Upper lobe of right lung (tissue), 1 donor: Measurements from ENCODE around the gene TCIRG1. TPM values are rescaled to one million over a fixed set of nuclear protein-coding genes. Genes with fewer than 3 reads are reported as not detected.

Experiments used
- ATAC-seq: fragments of 200-7000 bp; cut with Tn5 transposase; one replicate; pipeline ENCODE4 v1.9.1; 2020; ENCODE audit warnings: mild to moderate bottlenecking, moderate library complexity
- DNase-seq: peaks from one replicate; pipeline ENCODE4 v3.0.0-alpha.2; 2020
- H3K27ac ChIP-seq: fragments of 200-600 bp; one replicate; pipeline ENCODE4 v1.8.0; 2022
- H3K27me3 ChIP-seq: fragments of 200-600 bp; one replicate; pipeline ENCODE4 v1.8.0; 2022; ENCODE audit warnings: mild to moderate bottlenecking
- H3K36me3 ChIP-seq: fragments of 200-600 bp; one replicate; pipeline ENCODE4 v1.8.0; 2022
- H3K4me1 ChIP-seq: fragments of 200-600 bp; one replicate; pipeline ENCODE4 v1.8.0; 2022
- H3K4me3 ChIP-seq: fragments of 200-600 bp; one replicate; pipeline ENCODE4 v1.8.0; 2022; ENCODE audit warnings: mild to moderate bottlenecking
- H3K9me3 ChIP-seq: fragments of 200-600 bp; one replicate; pipeline ENCODE4 v1.8.0; 2022
- intact Hi-C: fragments of 100-400 bp; cut with DNase I; formaldehyde crosslinking; loops from one replicate; pipeline ENCODE4 v1.11.0; 2022
- total RNA-seq: library from RNA; stranded (reverse); fragmentation: NEBNext Ultra II Directional; extraction: Animal tissue kit (Norgen Biotek cat#: 25700); gene quantifications from one replicate; pipeline ENCODE4 v1.2.1, GENCODE V29; 2021
- TF ChIP-seq, protein P1 (sequence below): fragments of 200-600 bp; IDR thresholded peaks from one replicate; pipeline ENCODE4 v1.8.0; 2022; ENCODE audit warnings: antibody characterized with exemption
- donor health status: DM: no; HTN: yes; CAD: no; lungs with severe emphysema.

Gene TCIRG1
- total RNA-seq, 1 donor from 2014 or later = 216 TPM

DNA sequence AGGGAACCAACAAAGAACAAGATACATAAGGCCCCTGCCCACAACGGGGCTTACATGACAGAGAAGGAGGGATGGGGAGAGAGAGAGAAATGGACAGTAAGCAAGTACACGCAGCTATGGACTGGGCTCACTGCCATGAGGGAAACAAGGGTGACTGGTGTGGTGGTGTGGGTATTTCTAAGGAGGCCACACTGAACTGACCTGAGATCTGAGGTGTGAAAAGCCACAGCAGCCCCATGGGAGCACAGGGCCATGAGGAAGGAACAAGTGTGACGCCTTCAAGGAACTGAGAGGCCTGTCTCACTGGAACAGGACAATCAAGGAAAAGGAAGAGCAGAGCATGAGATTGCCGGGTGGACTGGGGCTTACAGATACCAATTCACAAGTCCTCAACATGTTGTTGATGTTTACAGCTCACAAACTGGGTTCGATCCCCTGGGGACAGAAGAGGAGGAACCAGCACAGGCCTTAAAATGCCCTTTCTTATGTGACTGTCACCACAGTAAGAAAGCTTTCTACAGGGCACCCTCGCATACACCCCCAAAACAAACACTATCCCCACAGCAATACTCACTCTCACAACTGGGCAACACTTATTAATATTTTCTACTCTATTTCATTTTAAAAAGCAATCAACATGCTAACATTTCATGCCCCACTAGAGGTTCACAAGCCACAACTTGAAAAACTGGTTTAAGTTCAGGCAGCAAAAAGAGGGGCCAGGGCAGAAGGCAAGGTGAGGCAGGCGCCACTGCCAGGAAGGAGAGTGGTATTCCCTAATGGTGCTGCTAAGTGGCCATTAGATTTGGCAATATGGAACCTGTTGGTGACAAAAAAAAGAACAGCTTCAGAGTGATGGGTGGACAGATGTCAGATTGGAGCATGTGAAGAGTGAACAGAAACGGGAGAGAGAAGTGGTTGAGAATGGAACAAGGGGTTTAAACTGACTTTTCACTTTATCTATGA is 39.1 kb downstream of the TCIRG1 start:
- Histone ChIP-seq H3K4me1 (peaks cover 5% of the 10 kb centered on the region), H3K27ac (no peak overlapping the region), H3K27me3 (no peaks in the 10 kb centered on the region), H3K36me3 (peaks cover 39% of the 10 kb centered on the region), H3K9me3 (no peaks in the 10 kb centered on the region), H3K4me3 (no peak overlapping the region)
- DNase-seq (no peak), ATAC-seq (peak; percentile 15)
- intact Hi-C loops = no loop called here
- TF ChIP-seq, protein P1, sequence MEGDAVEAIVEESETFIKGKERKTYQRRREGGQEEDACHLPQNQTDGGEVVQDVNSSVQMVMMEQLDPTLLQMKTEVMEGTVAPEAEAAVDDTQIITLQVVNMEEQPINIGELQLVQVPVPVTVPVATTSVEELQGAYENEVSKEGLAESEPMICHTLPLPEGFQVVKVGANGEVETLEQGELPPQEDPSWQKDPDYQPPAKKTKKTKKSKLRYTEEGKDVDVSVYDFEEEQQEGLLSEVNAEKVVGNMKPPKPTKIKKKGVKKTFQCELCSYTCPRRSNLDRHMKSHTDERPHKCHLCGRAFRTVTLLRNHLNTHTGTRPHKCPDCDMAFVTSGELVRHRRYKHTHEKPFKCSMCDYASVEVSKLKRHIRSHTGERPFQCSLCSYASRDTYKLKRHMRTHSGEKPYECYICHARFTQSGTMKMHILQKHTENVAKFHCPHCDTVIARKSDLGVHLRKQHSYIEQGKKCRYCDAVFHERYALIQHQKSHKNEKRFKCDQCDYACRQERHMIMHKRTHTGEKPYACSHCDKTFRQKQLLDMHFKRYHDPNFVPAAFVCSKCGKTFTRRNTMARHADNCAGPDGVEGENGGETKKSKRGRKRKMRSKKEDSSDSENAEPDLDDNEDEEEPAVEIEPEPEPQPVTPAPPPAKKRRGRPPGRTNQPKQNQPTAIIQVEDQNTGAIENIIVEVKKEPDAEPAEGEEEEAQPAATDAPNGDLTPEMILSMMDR = no peak

GRCh38 chr11:68080860-68081259 is 42.0 kb downstream of the TCIRG1 start:
- H3K9me3 ChIP-seq = no peaks in the 10 kb centered on the region
- H3K4me3 ChIP-seq = no peak overlapping the region
- H3K4me1 ChIP-seq = peaks cover 5% of the 10 kb centered on the region
- TF ChIP-seq, protein P1 = no peak
- H3K27me3 ChIP-seq = no peaks in the 10 kb centered on the region
- H3K27ac ChIP-seq = no peak overlapping the region
- H3K36me3 ChIP-seq = peaks cover 26% of the 10 kb centered on the region
- no peak for ATAC-seq
- intact Hi-C loops = no loop called here
- no peak for DNase-seq

GRCh38 chr11:68081691-68082090 is 42.9 kb downstream of the TCIRG1 start:
- Histone ChIP-seq H3K4me3 (no peak overlapping the region), H3K4me1 (peaks cover 5% of the 10 kb centered on the region), H3K27me3 (no peaks in the 10 kb centered on the region), H3K27ac (no peak overlapping the region), H3K36me3 (peaks cover 26% of the 10 kb centered on the region), H3K9me3 (no peaks in the 10 kb centered on the region)
- DNase-seq = no peak
- TF ChIP-seq, protein P1 = no peak
- intact Hi-C loops = no loop called here
- peak; percentile 75 for ATAC-seq

DNA sequence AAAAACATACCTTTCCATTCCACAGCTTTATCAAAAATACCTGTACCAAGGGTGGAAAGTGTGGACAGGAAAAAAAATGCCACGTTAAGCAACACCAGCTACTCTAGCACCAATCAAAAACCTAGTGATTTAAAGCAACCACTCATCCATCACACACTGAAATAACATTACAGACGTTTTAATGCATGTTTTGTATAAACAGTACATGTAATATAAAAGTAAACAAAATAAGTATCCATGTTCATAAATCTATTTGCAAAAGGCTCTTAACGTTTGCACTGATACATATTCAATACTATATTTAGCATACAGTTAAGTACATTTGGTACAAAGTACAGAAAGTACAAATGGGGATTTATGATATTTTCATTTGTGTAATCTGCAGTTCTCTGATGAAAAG is 43.7 kb downstream of the TCIRG1 start:
- Histone ChIP-seq H3K9me3 (no peaks in the 10 kb centered on the region), H3K36me3 (peaks cover 26% of the 10 kb centered on the region), H3K4me3 (no peak overlapping the region), H3K27ac (no peak overlapping the region), H3K27me3 (no peaks in the 10 kb centered on the region), H3K4me1 (no peaks in the 10 kb centered on the region)
- TF ChIP-seq, protein P1 = no peak
- DNase-seq = no peak
- intact Hi-C loops = no loop called here
- ATAC-seq = no peak

GRCh38 chr11:68083517-68083916 is 44.7 kb downstream of the TCIRG1 start:
- no peaks in the 10 kb centered on the region for H3K4me1 ChIP-seq
- no peak overlapping the region for H3K27ac ChIP-seq
- no peaks in the 10 kb centered on the region for H3K9me3 ChIP-seq
- peaks cover 19% of the 10 kb centered on the region for H3K36me3 ChIP-seq
- no peak for DNase-seq
- no peak for ATAC-seq
- TF ChIP-seq, protein P1 = no peak
- no peak overlapping the region for H3K4me3 ChIP-seq
- intact Hi-C loops = no loop called here
- H3K27me3 ChIP-seq = no peaks in the 10 kb centered on the region
